ENCODE data around the gene GRHPR. TPM values are rescaled to one million over a fixed set of nuclear protein-coding genes. Genes with fewer than 3 reads are reported as not detected.

GRHPR gene
- total and polyA plus RNA-seq, 2 of the 8 experiments (the other 6 are each of a cell fraction or from before 2014, with no cell fraction given): 97.0 to 201 TPM

- no peak for TF ChIP-seq GTF2F1 (IDR thresholded peaks at IDR 0.05; ENCODE audit: borderline replicate concordance, low read depth, low read length)
- TF ChIP-seq HDAC6 (IDR thresholded peaks at IDR 0.05; ENCODE audit: low read depth, low read length): no peak
- no peak for TF ChIP-seq BRCA1 (IDR thresholded peaks at IDR 0.05; ENCODE audit: low read depth, low read length)
- TF ChIP-seq TAF1 (IDR thresholded peaks at IDR 0.05; ENCODE audit: low read depth, low read length): peak; percentile 78
- TF ChIP-seq RFX5 (IDR thresholded peaks at IDR 0.05; ENCODE audit: borderline replicate concordance, low read depth, low read length): no peak
- no peak for TF ChIP-seq CBX5 (IDR thresholded peaks at IDR 0.05; ENCODE audit: low read depth, low read length)
- peak; percentile 79; the same call in 1 of the 2 replicates for TF ChIP-seq SP1 (IDR thresholded peaks at IDR 0.05; ENCODE audit: low read depth, low read length)
- no peak for TF ChIP-seq CBX8 (IDR thresholded peaks at IDR 0.05; ENCODE audit: borderline replicate concordance, low read depth, low read length)
- TF ChIP-seq CREB1 (IDR thresholded peaks at IDR 0.05): peak; percentile 62
- no peak for TF ChIP-seq CHD1 (IDR thresholded peaks at IDR 0.05; ENCODE audit: low read depth, low read length)
- TF ChIP-seq PHF8 (conservative IDR thresholded peaks at IDR 0.05; ENCODE audit: low read depth, low read length): peak; percentile 66
- TF ChIP-seq RXRA (IDR thresholded peaks at IDR 0.05; ENCODE audit: insufficient read depth, low read depth, low read length): no peak
- no peak for TF ChIP-seq BCL11A (IDR thresholded peaks at IDR 0.05; ENCODE audit: low read depth in 2 of 2, low read length in 2 of 2)
- no peak for TF ChIP-seq NRF1 (IDR thresholded peaks at IDR 0.05; ENCODE audit: low read depth, low read length)
- peak; percentile 76 for TF ChIP-seq POLR2AphosphoS5 (IDR thresholded peaks at IDR 0.05; ENCODE audit: low read depth, low read length)
- no peak for TF ChIP-seq SAP30 (IDR thresholded peaks at IDR 0.05; ENCODE audit: insufficient read depth, insufficient replicate concordance, low read length)
These were observed 63.1 kb downstream of the GRHPR start, which contains the start of gene POLR1E (continued) for GRCh38 chr9:37485389-37486255.

All from H1 (cell line).